Measurements from ENCODE around the gene ZFYVE16.
"Not testable (repeated sequence)": the region's sequence is repeated elsewhere in the genome, so short reads cannot be mapped to it uniquely, and the experiment has no call there.

Gene ZFYVE16

GRCh38 chr5:80411589-80412219 lies 3.8 kb downstream of the ZFYVE16 start:
- DNase-seq: no peak

GRCh38 chr5:80414113-80414512 lies 6.2 kb downstream of the ZFYVE16 start:
- no peak for DNase-seq

GRCh38 chr5:80417973-80418372 lies 10.1 kb downstream of the ZFYVE16 start:
- DNase-seq: no peak

- not testable (repeated sequence) for DNase-seq
Observed at GRCh38 chr5:80424365-80424764, 16.5 kb downstream of the ZFYVE16 start.

GRCh38 chr5:80435476-80435875 lies 27.6 kb downstream of the ZFYVE16 start:
- no peak for DNase-seq

- no peak for DNase-seq
Observed at GRCh38 chr5:80437326-80437725, 29.5 kb downstream of the ZFYVE16 start.

DNA sequence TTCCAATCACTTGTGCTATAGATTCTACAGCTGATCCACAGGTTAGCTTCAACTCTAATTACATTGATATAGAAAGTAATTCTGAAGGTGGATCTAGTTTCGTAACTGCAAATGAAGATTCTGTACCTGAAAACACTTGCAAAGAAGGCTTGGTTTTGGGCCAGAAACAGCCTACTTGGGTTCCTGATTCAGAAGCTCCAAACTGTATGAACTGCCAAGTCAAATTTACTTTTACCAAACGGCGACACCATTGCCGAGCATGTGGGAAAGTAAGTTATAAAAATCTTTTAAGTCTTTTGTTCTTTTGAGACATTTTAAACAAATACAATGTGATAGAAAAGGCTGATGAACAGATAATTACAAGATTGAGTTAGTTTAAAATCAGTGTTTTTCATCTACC lies 30.9 kb downstream of the ZFYVE16 start:
- DNase-seq: no peak

GRCh38 chr5:80439213-80439612 lies 31.3 kb downstream of the ZFYVE16 start:
- DNase-seq: no peak

- no peak for DNase-seq
Observed at GRCh38 chr5:80442742-80443141, 34.9 kb downstream of the ZFYVE16 start.

DNA sequence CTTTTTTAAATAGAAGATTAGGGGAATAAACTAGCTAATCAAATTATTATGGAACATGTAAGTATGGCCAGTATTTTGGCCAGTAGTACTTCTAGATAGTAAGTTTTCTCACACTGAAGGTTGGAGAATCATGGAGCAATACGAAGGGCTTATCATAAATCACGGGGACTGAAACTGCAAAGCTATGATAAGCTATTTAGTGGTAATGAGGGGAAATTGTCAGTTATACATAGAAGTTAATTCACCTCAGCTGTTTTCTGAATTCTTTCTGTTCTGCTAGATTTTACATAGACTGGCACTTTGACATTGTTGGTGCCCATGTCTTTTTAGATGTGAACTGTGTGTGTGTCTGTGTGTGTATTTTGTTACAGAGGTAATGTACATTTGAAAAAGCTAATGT lies 45.5 kb downstream of the ZFYVE16 start:
- DNase-seq: no peak

DNA sequence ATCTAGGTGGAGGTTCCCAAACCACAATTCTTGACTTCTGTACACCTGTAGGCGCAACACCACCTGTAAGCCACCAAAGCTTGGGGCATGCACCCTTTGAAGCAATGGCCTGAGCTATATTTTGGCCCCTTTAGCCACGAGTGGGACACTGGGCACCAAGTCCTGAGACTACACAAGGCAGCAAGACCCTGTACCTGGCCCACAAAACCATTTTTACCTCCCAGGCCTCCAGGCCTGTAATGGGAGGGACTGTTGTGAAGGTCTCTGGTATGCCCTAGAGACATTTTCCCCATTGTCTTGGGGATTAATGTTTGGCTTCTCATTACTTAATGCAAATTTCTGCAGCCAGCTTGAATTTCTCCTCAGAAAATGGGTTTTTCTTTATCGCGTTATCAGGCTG lies 55.4 kb downstream of the ZFYVE16 start:
- no peak for DNase-seq

DNA sequence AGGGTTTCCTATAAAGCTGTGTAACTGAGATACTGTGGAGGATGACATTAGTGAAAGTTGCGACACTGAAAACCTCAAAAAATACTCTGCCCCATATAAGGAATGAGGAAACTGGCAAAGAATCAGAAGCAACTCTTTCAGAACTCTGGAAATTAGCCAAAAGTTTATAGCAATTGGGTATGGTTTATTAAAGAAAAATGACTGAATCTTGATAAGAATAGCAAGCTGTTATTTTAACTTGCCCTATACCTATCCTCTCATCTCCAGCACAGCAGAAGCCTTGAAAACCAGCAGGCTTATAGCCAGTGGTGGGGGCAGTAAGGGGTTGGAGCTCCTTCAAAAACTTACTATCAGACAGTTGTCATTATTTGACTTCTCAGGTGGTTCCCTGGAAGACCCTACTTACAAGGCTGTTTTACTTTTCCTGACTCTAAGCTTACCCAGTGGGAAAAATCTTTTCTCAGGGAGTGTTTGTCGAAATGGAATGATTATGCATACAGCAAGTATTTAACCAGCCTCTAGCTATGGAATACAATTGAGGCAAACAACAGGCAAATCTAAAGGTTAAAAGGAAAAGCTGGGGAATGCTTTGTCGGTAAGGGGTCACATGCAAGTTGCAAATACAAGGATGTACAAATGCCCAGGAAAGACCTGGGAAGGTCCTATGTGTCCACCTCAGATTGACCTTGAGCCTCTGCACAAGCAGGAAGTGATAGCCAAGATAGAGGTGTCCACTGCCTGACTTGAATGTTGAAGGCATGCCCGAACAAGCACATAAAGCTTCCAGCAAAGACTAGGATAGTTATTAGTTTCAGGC lies 59.0 kb downstream of the ZFYVE16 start:
- DNase-seq: no peak

DNA sequence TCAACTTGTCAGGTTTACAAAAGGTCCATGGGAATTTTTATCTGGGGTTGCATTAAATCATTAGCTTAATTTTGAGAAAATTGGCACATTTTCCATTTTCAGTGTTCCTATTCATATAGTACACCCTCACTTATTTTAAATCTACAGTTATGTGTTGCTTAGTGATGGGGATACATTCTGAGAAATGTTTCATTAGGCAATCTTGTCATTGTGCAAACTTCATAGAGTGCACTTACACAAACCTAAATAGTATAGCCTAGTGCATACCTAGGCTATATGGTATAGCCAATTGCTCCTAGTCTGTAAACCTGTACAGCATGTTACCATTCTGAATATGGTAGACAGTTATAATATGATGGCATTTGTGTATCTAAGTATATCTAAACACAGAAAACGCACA lies 60.3 kb downstream of the ZFYVE16 start:
- no peak for DNase-seq

DNA sequence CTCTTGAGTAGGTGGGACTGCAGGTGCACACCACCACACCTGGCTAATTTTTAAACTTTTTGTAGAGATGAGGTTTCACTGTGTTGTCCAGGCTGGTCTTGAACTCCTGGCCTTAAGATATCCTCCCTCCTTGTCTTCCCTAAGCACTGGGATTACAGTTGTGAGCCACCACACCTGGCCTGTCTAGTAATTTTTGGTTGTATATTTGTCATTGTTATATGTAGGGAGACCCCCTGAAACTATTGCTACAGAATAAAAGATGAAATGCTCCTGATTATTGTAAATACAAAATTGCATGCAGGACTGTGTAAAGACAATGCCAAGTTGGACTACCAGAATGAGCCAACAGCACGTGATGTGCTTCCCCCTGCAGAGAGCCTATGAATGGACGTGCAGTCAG lies 62.8 kb downstream of the ZFYVE16 start:
- not testable (repeated sequence) for DNase-seq

DNA sequence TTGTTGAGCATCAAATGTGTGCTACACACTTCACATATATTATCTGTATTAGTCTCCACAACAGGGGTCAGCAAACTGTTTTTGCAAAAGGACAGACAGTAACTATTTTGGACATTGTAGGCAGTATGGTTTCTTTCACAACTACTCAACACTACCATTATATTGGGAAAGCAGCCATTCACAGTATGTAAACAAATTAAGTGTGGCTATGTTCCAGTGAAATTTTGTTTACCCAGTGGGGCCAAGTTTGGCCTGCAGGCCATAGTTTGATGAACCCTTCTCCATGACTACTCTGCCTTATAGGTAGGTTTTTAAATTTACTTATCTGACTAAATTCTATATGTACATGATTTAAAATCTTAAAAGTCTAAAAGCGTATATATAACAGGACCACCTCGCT lies 67.1 kb downstream of the ZFYVE16 start:
- no peak for DNase-seq

DNA sequence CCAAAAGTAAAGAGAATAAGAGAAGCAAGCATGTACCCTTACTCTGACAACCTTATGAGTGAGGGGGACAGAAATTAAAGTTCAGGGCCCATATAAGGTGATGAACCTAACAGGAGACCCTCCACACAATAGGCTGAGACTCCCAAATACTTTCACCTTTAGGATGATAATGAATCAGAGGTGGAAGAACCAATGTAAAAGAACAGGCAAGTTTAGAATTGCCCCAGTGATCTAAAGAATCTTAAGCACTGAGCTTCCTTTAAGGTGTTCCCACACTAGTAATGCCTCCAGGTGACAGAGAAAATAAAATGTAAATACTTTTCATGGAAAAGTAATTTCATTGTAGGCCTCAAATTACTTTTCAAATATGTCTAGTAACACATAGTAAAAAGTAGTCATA lies 71.8 kb downstream of the ZFYVE16 start:
- no peak for DNase-seq

DNA sequence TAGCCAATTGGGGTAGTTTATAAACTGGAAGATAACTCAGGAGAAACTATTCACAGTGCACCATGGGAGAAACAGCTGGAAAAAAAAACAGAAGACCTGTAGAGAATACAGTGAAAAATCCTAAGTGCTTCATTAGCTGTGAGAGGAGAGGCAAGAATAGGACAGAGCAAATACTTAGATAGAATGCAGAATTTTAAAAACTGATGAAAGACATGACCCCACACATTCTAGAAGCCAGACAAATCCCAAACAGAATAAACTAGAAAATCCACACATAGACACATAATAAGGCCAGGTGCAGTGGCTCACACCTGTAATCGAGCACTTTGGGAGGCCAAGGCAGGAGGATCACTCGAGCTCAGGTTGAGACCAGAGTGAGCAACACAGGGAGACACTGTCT lies 72.5 kb downstream of the ZFYVE16 start:
- no peak for DNase-seq

DNA sequence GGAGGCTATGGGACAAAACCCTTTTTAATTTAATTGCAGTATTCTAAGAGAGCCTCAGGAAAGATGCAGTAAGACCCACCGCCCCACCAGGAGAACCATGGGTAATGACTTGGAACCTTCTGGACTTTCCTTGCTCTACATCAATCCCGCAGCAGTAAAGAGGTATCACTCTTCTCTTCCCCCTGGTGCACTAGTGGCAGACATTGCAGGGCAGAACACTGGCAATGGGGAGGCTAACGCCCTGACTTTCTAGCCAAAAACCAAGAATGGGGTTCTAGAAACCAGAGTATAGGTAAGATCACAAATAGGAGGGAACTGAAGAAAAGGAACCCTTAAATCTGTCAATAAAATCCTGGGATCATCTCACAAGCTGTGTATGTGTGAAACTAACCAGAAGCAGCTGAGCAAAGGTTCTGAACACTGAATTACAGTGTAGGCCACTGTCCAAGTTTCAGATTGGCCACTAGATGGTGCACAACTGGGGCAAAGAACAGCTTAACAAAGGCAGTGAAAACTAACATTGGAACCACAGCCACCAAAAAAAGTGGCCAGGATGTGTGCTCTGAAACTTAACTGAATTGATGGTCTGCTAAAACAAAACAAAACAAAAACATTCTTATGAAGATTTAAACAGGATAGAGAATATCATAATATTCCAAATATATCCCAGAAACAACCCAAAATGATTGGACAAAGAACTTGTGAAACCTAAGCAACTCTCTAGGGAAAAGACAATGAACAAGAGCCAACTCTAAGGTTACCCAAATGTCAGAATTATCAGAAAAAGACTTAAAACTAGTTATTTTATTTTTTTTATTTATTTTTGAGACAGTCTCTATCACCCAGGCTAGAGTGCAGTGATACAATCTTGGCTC lies 73.4 kb downstream of the ZFYVE16 start:
- no peak for DNase-seq

GRCh38 chr5:80482578-80482977 lies 74.7 kb downstream of the ZFYVE16 start:
- no peak for DNase-seq

DNA sequence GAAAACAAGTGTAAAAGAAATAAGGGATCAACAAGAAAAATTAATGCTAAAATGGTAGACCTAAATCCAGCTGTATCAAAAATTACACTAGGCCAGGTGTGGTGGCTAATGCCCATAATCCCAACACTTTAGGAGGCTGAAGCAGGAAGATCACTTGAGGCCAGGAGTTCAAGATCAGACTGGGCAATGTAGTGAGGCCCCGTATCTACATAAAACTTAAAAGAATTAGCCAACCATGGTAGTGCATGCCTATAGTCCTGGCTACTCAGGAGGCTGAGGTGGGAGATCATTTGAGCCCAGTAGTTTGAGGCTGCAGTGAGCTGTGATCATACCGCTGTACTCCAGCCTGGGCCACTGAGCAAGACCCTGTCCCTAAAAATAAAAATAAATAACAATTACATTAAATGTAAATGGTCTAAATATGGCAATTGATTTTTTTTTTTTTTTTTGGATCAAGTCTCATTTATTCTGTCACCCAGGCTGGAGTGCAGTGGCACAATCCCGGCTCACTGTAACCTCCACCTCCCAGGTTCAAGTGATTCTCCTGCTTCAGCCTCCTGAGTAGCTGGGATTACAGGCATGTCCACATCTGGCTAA lies 75.9 kb downstream of the ZFYVE16 start:
- no peak for DNase-seq

- no peak for DNase-seq
Observed at GRCh38 chr5:80487444-80487828, 79.6 kb downstream of the ZFYVE16 start.

- peak; percentile 84 for DNase-seq
Observed at GRCh38 chr5:80487829-80488721, 80.2 kb downstream of the ZFYVE16 start, which contains the start of gene FAM151B. TSS of gene FAM151B (plus strand) at chr5:80488100. CDS start at chr5:80488124, 24 bp downstream.
